HepG2 (cell line): Measurements from ENCODE around the gene CHMP6. TPM values are rescaled to one million over a fixed set of nuclear protein-coding genes. Genes with fewer than 3 reads are reported as not detected.

Source experiments
- ATAC-seq: fragments of 200-7000 bp; cut with Tn5 transposase; 3 replicates; pipeline ENCODE4 v1.9.1; 2020; ENCODE audit warnings: mild to moderate bottlenecking, moderate library complexity
- BruUV-seq: library from RNA; stranded (reverse); fragments of 400-500 nt; replicated peaks from 2 replicates; lab custom pipeline; 2021; lab: Mats Ljungman, UMichigan
- CTCF ChIA-PET: fragments of 300-600 bp; formaldehyde crosslinking; extraction: SDS; loops from one replicate; lab custom pipeline; 2021; ENCODE audit warnings: low total read pairs, inconsistent platforms, low intra/inter-chr PET ratio; lab: Yijun Ruan, JAX
- POLR2A ChIA-PET: fragments of 350-600 bp; sonication (Branson Sonifier 250); formaldehyde crosslinking; loops from one replicate; lab custom pipeline; 2020; ENCODE audit warnings: antibody characterized with exemption, inconsistent platforms; lab: Yijun Ruan, JAX
- DNase-seq: peaks from one replicate; pipeline ENCODE4 v3.0.0-alpha.2; 2015; ENCODE audit warnings: low spot score
- FAIRE-seq: peaks from 3 replicates; lab custom pipeline; 2011; peaks lifted over from hg19 to GRCh38; lab: Jason Lieb, UNC
- H2AFZ ChIP-seq: one replicate; pipeline ENCODE4 v1.6.1; 2011; ENCODE audit warnings: low read length, inconsistent platforms
- H3K27ac ChIP-seq: fragments of 300-600 bp; 3 replicates; pipeline ENCODE4 v1.8.0; 2011; ENCODE audit warnings: mixed run types, mild to moderate bottlenecking, mixed read lengths, low read length, inconsistent platforms; ENCODE audit not compliant: insufficient read depth; ENCODE audit errors: extremely low read length
- H3K27me3 ChIP-seq, 2 experiments: fragments of 200-600 bp in 1 of 2; 2 replicates in 1 of 2; 3 replicates in 1 of 2; pipeline versions ENCODE4 v1.6.0 to v1.8.0; 2011; ENCODE audit warnings: low read length in 2 of 2, mild to moderate bottlenecking in 2 of 2, moderate library complexity in 2 of 2, inconsistent platforms in 1 of 2; ENCODE audit not compliant: insufficient read depth in 2 of 2, control insufficient read depth in 1 of 2
- H3K36me3 ChIP-seq, 2 experiments: fragments of 200-600 bp in 1 of 2; replicated peaks in 1 of 2; 2 replicates in 1 of 2; 3 replicates in 1 of 2; pipeline versions ENCODE4 v1.5.1 to v1.8.0; 2011; ENCODE audit warnings: low read length in 2 of 2, inconsistent platforms in 1 of 2; ENCODE audit not compliant: insufficient read depth in 2 of 2, control insufficient read depth in 1 of 2
- H3K4me1 ChIP-seq: 2 replicates; pipeline ENCODE4 v1.5.1; 2012; ENCODE audit warnings: low read length, inconsistent platforms; ENCODE audit not compliant: insufficient read depth
- H3K4me2 ChIP-seq: 2 replicates; pipeline ENCODE4 v1.6.0; 2011; ENCODE audit warnings: low read depth, low read length, inconsistent platforms
- H3K4me3 ChIP-seq, 3 experiments: fragments of 200-600 bp in 1 of 3; sonication (generic), shearing (Covaris generic) in 1 of 3; replicated peaks in 1 of 3; 2 replicates each; pipeline ENCODE4 v1.5.1; 2011 to 2016; ENCODE audit warnings: low read length in 3 of 3, inconsistent platforms in 2 of 3, low read depth in 2 of 3, mild to moderate bottlenecking in 2 of 3, control low read depth in 1 of 3, mixed read lengths in 1 of 3; ENCODE audit not compliant: insufficient read depth in 1 of 3
- H3K79me2 ChIP-seq: one replicate; pipeline ENCODE4 v1.6.1; 2011; ENCODE audit warnings: low read length, inconsistent platforms; ENCODE audit not compliant: insufficient read depth
- H3K9ac ChIP-seq: 2 replicates; pipeline ENCODE4 v1.6.0; 2011; ENCODE audit warnings: mild to moderate bottlenecking, low read depth, low read length, inconsistent platforms; ENCODE audit not compliant: insufficient read depth
- H3K9me3 ChIP-seq: 2 replicates; pipeline ENCODE4 v1.5.1; 2012; ENCODE audit warnings: mild to moderate bottlenecking, low read length
- H4K20me1 ChIP-seq: 2 replicates; pipeline ENCODE4 v1.6.0; 2011; ENCODE audit warnings: inconsistent platforms, mild to moderate bottlenecking, low read length, moderate library complexity; ENCODE audit not compliant: insufficient read depth
- CAMTA2 ChIP-seq: sonication (generic); formaldehyde crosslinking; IDR thresholded peaks from 2 replicates; pipeline ENCODE4 v1.4.0; 2020; ENCODE audit warnings: mild to moderate bottlenecking, missing genetic modification reagents, borderline replicate concordance
- DR1 ChIP-seq: sonication (generic); formaldehyde crosslinking; IDR thresholded peaks from 2 replicates; pipeline ENCODE4 v1.8.0; 2021; ENCODE audit warnings: mild to moderate bottlenecking, missing genetic modification reagents, inconsistent platforms
- NR3C1 ChIP-seq: sonication (generic); formaldehyde crosslinking; IDR thresholded peaks from 2 replicates; pipeline ENCODE4 v1.4.0; 2020; ENCODE audit warnings: missing genetic modification reagents
- POLR2AphosphoS2 ChIP-seq: IDR thresholded peaks from 2 replicates; pipeline ENCODE4 v1.6.1; 2011; ENCODE audit warnings: low read depth, low read length, improper control_type of control experiment
- SMARCE1 ChIP-seq: fragments of 450-650 bp; IDR thresholded peaks from 2 replicates; pipeline ENCODE4 v1.6.1; 2017; ENCODE audit warnings: borderline replicate concordance
- TBX2 ChIP-seq: sonication (generic); formaldehyde crosslinking; IDR thresholded peaks from 2 replicates; pipeline ENCODE4 v1.5.0; 2020; ENCODE audit warnings: missing genetic modification reagents, mild to moderate bottlenecking, borderline replicate concordance
- ZNF430 ChIP-seq: sonication (generic); formaldehyde crosslinking; IDR thresholded peaks from 2 replicates; pipeline ENCODE4 v1.9.0; 2021; ENCODE audit warnings: mild to moderate bottlenecking, missing genetic modification reagents
- ZNF749 ChIP-seq: sonication (generic); formaldehyde crosslinking; IDR thresholded peaks from 2 replicates; pipeline ENCODE4 v1.8.0; 2022; ENCODE audit warnings: mild to moderate bottlenecking, missing genetic modification reagents, moderate library complexity, borderline replicate concordance
- WGBS: methylation state at CpG from one replicate; pipeline ENCODE4 v1.1.6; 2017; ENCODE audit warnings: low lambda C conversion rate; 5-methylcytosine and 5-hydroxymethylcytosine counted together
- in situ Hi-C: cut with HindIII; loops from 2 replicates; pipeline ENCODE4 v1.10.0; 2017; ENCODE audit warnings: low pct_unique_long_range_greater_than_20kb; ENCODE audit not compliant: extremely low pct_ligation_motif_present
- intact Hi-C: fragments of 100-400 bp; cut with micrococcal nuclease; formaldehyde crosslinking; loops from one replicate; pipeline ENCODE4 v1.10.0; 2022; ENCODE audit not compliant: unreplicated experiment
- polyA plus RNA-seq, 8 experiments: library from polyadenylated mRNA; depleted of rRNA in 3 of 8; stranded (reverse) in 7 of 8; unstranded in 1 of 8; fragments of >200 nt; fragmentation: Illumina TruSeq in 4 of 8; extraction: Trizol in 4 of 8; gene quantifications; 2 replicates each; pipeline versions ENCODE4 v1.2.1 to v1.2.3, GENCODE V29; 2011 to 2016; ENCODE audit warnings: low read depth in 4 of 8, missing spikeins in 1 of 8, mixed read lengths in 1 of 8; ENCODE audit not compliant: insufficient read depth in 1 of 8
- total RNA-seq, 5 experiments: library from RNA; depleted of rRNA; stranded (reverse); fragments of >200 nt; fragmentation: Illumina TruSeq; extraction: Trizol; gene quantifications; 2 replicates each; pipeline ENCODE4 v1.2.3, GENCODE V29; 2016; ENCODE audit warnings: low read depth in 1 of 5

Gene CHMP6
- total and polyA plus RNA-seq, 2 of the 13 experiments (the other 11 are each of a cell fraction or from before 2014, with no cell fraction given) = 11.1 to 24.2 TPM

GRCh38 chr17:80942423-80943345 lies 49.0 kb upstream of the CHMP6 start:
- DNase-seq (no peak), ATAC-seq (no peak), FAIRE-seq (no peak)
- TF ChIP-seq ZNF749 (CRISPR knock-in tag) (no peak), DR1 (no peak), CAMTA2 (CRISPR knock-in tag) (no peak), NR3C1 (no peak), POLR2AphosphoS2 (no peak), ZNF430 (CRISPR knock-in tag) (no peak), TBX2 (CRISPR knock-in tag) (no peak), SMARCE1 (no peak)
- no peak overlapping the region for H2AFZ ChIP-seq
- no peaks in the 10 kb centered on the region for H3K27me3 ChIP-seq
- no peak overlapping the region for H3K27ac ChIP-seq
- ChIA-PET POLR2A (no interaction called here), CTCF (no interaction called here)
- no peaks in the 10 kb centered on the region for H3K9me3 ChIP-seq
- no peaks in the 10 kb centered on the region; the same call in 1 of the 2 replicates for H3K4me1 ChIP-seq
- in situ Hi-C loops = no loop called here
- peaks cover 22 to 39% of the 10 kb centered on the region in 2 experiments; a peak in 4 of 5 replicates for H3K36me3 ChIP-seq
- H3K4me3 ChIP-seq = no peak overlapping the region
- H3K9ac ChIP-seq = no peak overlapping the region
- intact Hi-C loops = no loop called here
- 91% methylated on average over 38 of the region's 38 CpGs for WGBS
- no TSS peak for BruUV-seq
- no peaks in the 10 kb centered on the region for H3K79me2 ChIP-seq
- no peaks in the 10 kb centered on the region for H4K20me1 ChIP-seq
- H3K4me2 ChIP-seq = no peak overlapping the region
